Type B pancreatic cell (in vitro differentiated cells): ENCODE measurements around the gene RFC2. TPM values are rescaled to one million over a fixed set of nuclear protein-coding genes. Genes with fewer than 3 reads are reported as not detected.

Experiments
- DNase-seq: peaks from one replicate; pipeline ENCODE4 v3.0.0; 2021; ENCODE audit warnings: mixed read lengths; ENCODE audit not compliant: unreplicated experiment; ENCODE audit errors: extremely low spot score
- H3K27ac Mint-ChIP-seq: 2 replicates; pipeline ENCODE4 v1.8.0; 2021; ENCODE audit warnings: mild to moderate bottlenecking, mixed read lengths
- H3K27me3 Mint-ChIP-seq: 2 replicates; pipeline ENCODE4 v1.8.0; 2021; ENCODE audit warnings: mixed read lengths
- H3K36me3 Mint-ChIP-seq: 2 replicates; pipeline ENCODE4 v1.8.0; 2021; ENCODE audit warnings: mixed read lengths
- H3K4me1 Mint-ChIP-seq: one replicate; pipeline ENCODE4 v1.8.0; 2021; ENCODE audit warnings: mixed read lengths; ENCODE audit not compliant: unreplicated experiment
- H3K4me3 Mint-ChIP-seq: 2 replicates; pipeline ENCODE4 v1.8.0; 2021; ENCODE audit warnings: mild to moderate bottlenecking, mixed read lengths
- H3K9me3 Mint-ChIP-seq: 2 replicates; pipeline ENCODE4 v1.8.0; 2021; ENCODE audit warnings: mixed read lengths
- total RNA-seq: library from RNA; stranded (reverse); gene quantifications from 2 replicates; pipeline ENCODE4 v1.2.1, GENCODE V29; 2021; ENCODE audit warnings: low replicate concordance
- TF ChIP-seq, protein P1 (sequence below): fragments of 200-600 bp; sonication (generic); conservative IDR thresholded peaks from 2 replicates; pipeline ENCODE4 v1.5.0; 2021; ENCODE audit warnings: antibody characterized with exemption, mild to moderate bottlenecking

The RFC2 gene
- total RNA-seq, 1 donor from 2014 or later = 40.9 TPM

- peak overlapping the region; percentile 82 for H3K27ac Mint-ChIP-seq
- no peaks in the 10 kb centered on the region for H3K9me3 Mint-ChIP-seq
- peaks cover 23% of the 10 kb centered on the region for H3K4me1 Mint-ChIP-seq
- no peaks in the 10 kb centered on the region for H3K36me3 Mint-ChIP-seq
- TF ChIP-seq, protein P1, sequence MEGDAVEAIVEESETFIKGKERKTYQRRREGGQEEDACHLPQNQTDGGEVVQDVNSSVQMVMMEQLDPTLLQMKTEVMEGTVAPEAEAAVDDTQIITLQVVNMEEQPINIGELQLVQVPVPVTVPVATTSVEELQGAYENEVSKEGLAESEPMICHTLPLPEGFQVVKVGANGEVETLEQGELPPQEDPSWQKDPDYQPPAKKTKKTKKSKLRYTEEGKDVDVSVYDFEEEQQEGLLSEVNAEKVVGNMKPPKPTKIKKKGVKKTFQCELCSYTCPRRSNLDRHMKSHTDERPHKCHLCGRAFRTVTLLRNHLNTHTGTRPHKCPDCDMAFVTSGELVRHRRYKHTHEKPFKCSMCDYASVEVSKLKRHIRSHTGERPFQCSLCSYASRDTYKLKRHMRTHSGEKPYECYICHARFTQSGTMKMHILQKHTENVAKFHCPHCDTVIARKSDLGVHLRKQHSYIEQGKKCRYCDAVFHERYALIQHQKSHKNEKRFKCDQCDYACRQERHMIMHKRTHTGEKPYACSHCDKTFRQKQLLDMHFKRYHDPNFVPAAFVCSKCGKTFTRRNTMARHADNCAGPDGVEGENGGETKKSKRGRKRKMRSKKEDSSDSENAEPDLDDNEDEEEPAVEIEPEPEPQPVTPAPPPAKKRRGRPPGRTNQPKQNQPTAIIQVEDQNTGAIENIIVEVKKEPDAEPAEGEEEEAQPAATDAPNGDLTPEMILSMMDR = no peak
- H3K4me3 Mint-ChIP-seq = no peak overlapping the region
- H3K27me3 Mint-ChIP-seq = no peaks in the 10 kb centered on the region
- no peak for DNase-seq
Measured at GRCh38 chr7:74287303-74288033, 33.3 kb upstream of the RFC2 start.

- H3K27me3 Mint-ChIP-seq = no peaks in the 10 kb centered on the region
- DNase-seq = no peak
- H3K4me1 Mint-ChIP-seq = peaks cover 17% of the 10 kb centered on the region
- H3K9me3 Mint-ChIP-seq = no peaks in the 10 kb centered on the region
- TF ChIP-seq, protein P1 = no peak
- no peak overlapping the region for H3K27ac Mint-ChIP-seq
- no peak overlapping the region for H3K4me3 Mint-ChIP-seq
- no peaks in the 10 kb centered on the region for H3K36me3 Mint-ChIP-seq
Measured at GRCh38 chr7:74286131-74286530, 31.9 kb upstream of the RFC2 start.

DNA sequence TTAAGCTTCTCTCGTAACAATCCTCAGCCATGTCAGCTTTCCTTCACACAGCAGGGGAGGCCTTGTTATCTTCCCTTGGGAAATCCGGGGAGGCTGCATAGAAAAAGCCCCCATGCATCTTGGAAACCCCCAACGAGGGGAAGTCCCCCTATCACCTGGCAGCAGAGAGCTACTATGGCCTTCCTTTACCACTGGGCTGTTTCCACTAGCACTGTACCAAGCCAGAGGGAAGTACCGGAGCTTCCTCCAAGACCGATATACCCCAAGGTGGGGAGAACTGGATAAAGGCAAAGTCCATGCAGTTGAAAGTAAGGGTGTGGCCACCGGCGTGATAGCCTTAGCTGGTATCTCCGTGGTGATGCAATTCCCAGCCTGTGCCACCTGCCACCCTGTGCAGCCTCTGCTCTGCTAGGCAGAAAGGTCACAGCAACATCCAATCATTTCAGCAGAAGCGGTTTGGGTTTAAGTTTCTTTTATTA is 30.6 kb upstream of the RFC2 start:
- H3K36me3 Mint-ChIP-seq = no peaks in the 10 kb centered on the region
- DNase-seq = no peak
- H3K27me3 Mint-ChIP-seq = no peaks in the 10 kb centered on the region
- H3K4me3 Mint-ChIP-seq = no peak overlapping the region
- peaks cover 15% of the 10 kb centered on the region for H3K4me1 Mint-ChIP-seq
- TF ChIP-seq, protein P1 = no peak
- H3K9me3 Mint-ChIP-seq = no peaks in the 10 kb centered on the region
- H3K27ac Mint-ChIP-seq = peak overlapping the region; percentile 46

GRCh38 chr7:74283858-74284447 is 29.8 kb upstream of the RFC2 start:
- TF ChIP-seq, protein P1 = no peak
- no peak for DNase-seq
- no peak overlapping the region for H3K4me3 Mint-ChIP-seq
- H3K27ac Mint-ChIP-seq = peak overlapping the region; percentile 29
- H3K9me3 Mint-ChIP-seq = no peaks in the 10 kb centered on the region
- peaks cover 19% of the 10 kb centered on the region for H3K4me1 Mint-ChIP-seq
- H3K27me3 Mint-ChIP-seq = no peaks in the 10 kb centered on the region
- no peaks in the 10 kb centered on the region for H3K36me3 Mint-ChIP-seq

DNA sequence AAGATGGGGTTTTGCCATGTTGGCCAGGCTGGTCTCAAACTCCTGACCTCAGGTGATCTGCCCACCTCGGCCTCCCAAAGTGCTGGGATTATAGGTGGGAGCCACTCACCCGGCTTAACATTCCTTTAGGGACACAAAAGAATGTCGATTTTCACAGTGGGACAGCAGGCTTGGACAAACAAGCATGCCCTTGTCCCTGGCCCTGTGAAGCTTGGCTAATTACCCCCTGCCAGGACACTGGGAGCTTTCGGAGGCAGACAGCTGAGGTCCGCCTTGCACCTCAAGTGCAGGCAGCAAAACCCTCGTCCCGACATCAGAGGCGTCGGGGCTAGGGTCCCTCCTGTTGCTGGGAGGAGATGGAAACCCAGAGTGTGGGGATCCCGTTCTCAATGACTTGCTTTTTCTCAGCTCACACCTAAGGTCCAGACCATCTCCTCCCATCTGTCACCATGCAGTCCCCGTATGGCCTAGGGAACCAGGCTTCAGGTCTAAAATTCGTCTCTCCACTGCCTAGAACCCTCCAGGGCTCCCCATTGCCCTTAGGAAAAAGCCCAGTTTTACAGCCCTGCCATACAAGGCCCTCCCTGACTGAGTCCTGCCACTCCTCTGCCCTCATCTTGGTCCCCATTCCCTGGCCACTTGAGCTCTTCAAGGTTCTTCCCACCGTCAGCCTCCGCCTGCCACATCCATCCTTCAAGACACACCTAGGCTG is 28.7 kb upstream of the RFC2 start:
- TF ChIP-seq, protein P1 = no peak
- H3K4me1 Mint-ChIP-seq = peaks cover 9% of the 10 kb centered on the region
- H3K9me3 Mint-ChIP-seq = no peaks in the 10 kb centered on the region
- DNase-seq = no peak
- no peak overlapping the region for H3K4me3 Mint-ChIP-seq
- peak overlapping the region; percentile 70 for H3K27ac Mint-ChIP-seq
- no peaks in the 10 kb centered on the region for H3K36me3 Mint-ChIP-seq
- no peaks in the 10 kb centered on the region for H3K27me3 Mint-ChIP-seq
